Glutamatergic neuron (in vitro differentiated cells): ENCODE data around the gene FAM133A. TPM values are rescaled to one million over a fixed set of nuclear protein-coding genes. Genes with fewer than 3 reads are reported as not detected.

Experiments used
- DNase-seq: peaks from one replicate; pipeline ENCODE4 v3.0.0; 2022
- H3K27ac Mint-ChIP-seq: one replicate; pipeline ENCODE4 v1.8.0; 2020; ENCODE audit warnings: mild to moderate bottlenecking, mixed read lengths, inconsistent platforms; ENCODE audit not compliant: unreplicated experiment
- H3K27me3 Mint-ChIP-seq: one replicate; pipeline ENCODE4 v1.8.0; 2020; ENCODE audit warnings: mild to moderate bottlenecking, moderate library complexity, mixed read lengths, inconsistent platforms; ENCODE audit not compliant: unreplicated experiment
- H3K36me3 Mint-ChIP-seq: one replicate; pipeline ENCODE4 v1.8.0; 2020; ENCODE audit warnings: mild to moderate bottlenecking, mixed read lengths, inconsistent platforms; ENCODE audit not compliant: unreplicated experiment
- H3K4me1 Mint-ChIP-seq: one replicate; pipeline ENCODE4 v1.8.0; 2020; ENCODE audit warnings: mild to moderate bottlenecking, low read depth, mixed read lengths, inconsistent platforms; ENCODE audit not compliant: unreplicated experiment
- H3K4me3 Mint-ChIP-seq: one replicate; pipeline ENCODE4 v1.8.0; 2020; ENCODE audit warnings: mild to moderate bottlenecking, mixed read lengths, inconsistent platforms; ENCODE audit not compliant: unreplicated experiment
- H3K9me3 Mint-ChIP-seq: one replicate; pipeline ENCODE4 v1.8.0; 2020; ENCODE audit warnings: mild to moderate bottlenecking, moderate library complexity, mixed read lengths, inconsistent platforms; ENCODE audit not compliant: unreplicated experiment
- CTCF ChIP-seq: fragments of 200-600 bp; sonication (generic); IDR thresholded peaks from one replicate; pipeline ENCODE4 v1.5.0; 2021; ENCODE audit not compliant: partially characterized antibody, unreplicated experiment
- total RNA-seq: library from RNA; stranded (reverse); fragmentation: NEBNext Ultra II Directional; extraction: Animal tissue kit (Norgen Biotek cat#: 25700); gene quantifications from one replicate; pipeline ENCODE4 v1.2.1, GENCODE V29; 2021; ENCODE audit not compliant: unreplicated experiment

FAM133A gene
- total RNA-seq, 1 donor from 2014 or later: 0.39 TPM

GRCh38 chrX:93695981-93696380, 22.0 kb downstream of the FAM133A start:
- H3K27me3 Mint-ChIP-seq: no peaks in the 10 kb centered on the region

GRCh38 chrX:93703701-93704100, 29.7 kb downstream of the FAM133A start:
- Mint-ChIP-seq H3K4me3 (no peak overlapping the region), H3K4me1 (no peaks in the 10 kb centered on the region), H3K9me3 (no peaks in the 10 kb centered on the region), H3K36me3 (no peaks in the 10 kb centered on the region), H3K27me3 (no peaks in the 10 kb centered on the region), H3K27ac (no peak overlapping the region)
- no peak for DNase-seq
- no peak for TF ChIP-seq CTCF

More at GRCh38 chrX:93695981-93696380, 22.0 kb downstream of the FAM133A start:
- TF ChIP-seq CTCF: no peak
- Mint-ChIP-seq H3K4me1 (no peaks in the 10 kb centered on the region), H3K27ac (no peak overlapping the region), H3K4me3 (no peak overlapping the region), H3K36me3 (no peaks in the 10 kb centered on the region), H3K9me3 (no peaks in the 10 kb centered on the region)
- no peak for DNase-seq

- no peak overlapping the region for H3K27ac Mint-ChIP-seq
- no peak overlapping the region for H3K4me3 Mint-ChIP-seq
- no peak for TF ChIP-seq CTCF
- H3K27me3 Mint-ChIP-seq: no peaks in the 10 kb centered on the region
- no peaks in the 10 kb centered on the region for H3K36me3 Mint-ChIP-seq
- no peaks in the 10 kb centered on the region for H3K4me1 Mint-ChIP-seq
- no peak for DNase-seq
- H3K9me3 Mint-ChIP-seq: no peaks in the 10 kb centered on the region
Observed at GRCh38 chrX:93711076-93711475, 37.1 kb downstream of the FAM133A start.

- Mint-ChIP-seq H3K4me1 (no peaks in the 10 kb centered on the region), H3K36me3 (no peaks in the 10 kb centered on the region), H3K9me3 (no peaks in the 10 kb centered on the region), H3K4me3 (no peak overlapping the region), H3K27ac (no peak overlapping the region), H3K27me3 (no peaks in the 10 kb centered on the region)
- no peak for DNase-seq
- no peak for TF ChIP-seq CTCF
Observed at GRCh38 chrX:93741811-93742210, 67.8 kb downstream of the FAM133A start.

- Mint-ChIP-seq H3K36me3 (no peaks in the 10 kb centered on the region), H3K9me3 (no peaks in the 10 kb centered on the region), H3K4me1 (no peaks in the 10 kb centered on the region), H3K4me3 (no peak overlapping the region), H3K27me3 (no peaks in the 10 kb centered on the region), H3K27ac (no peak overlapping the region)
- no peak for DNase-seq
- TF ChIP-seq CTCF: no peak
Observed at GRCh38 chrX:93760163-93760562, 86.2 kb downstream of the FAM133A start.

Other genes with a start within 250 kb of the FAM133A start
- 16.9 TPM for gene NAP1L3, start 628 bp upstream of the FAM133A start, total RNA-seq